GM15510 (cell line): ENCODE data around the gene OR4K15.

Experiments used
- POLR2A ChIP-seq: IDR thresholded peaks from 3 replicates; pipeline ENCODE4 v1.6.1; 2011; ENCODE audit warnings: borderline replicate concordance; ENCODE audit not compliant: insufficient read length; ENCODE audit errors: extremely low read depth

The OR4K15 gene

GRCh38 chr14:19975291-19975690 lies at the start of gene OR4K15:
TSS of gene OR4K15 (plus strand) at chr14:19975591. CDS start at chr14:19975591, 0 bp downstream.
- no peak for TF ChIP-seq POLR2A

GRCh38 chr14:19930617-19931016 lies 44.8 kb upstream of the OR4K15 start, which contains the start of gene OR4K1:
TSS of gene OR4K1 (plus strand) at chr14:19930917. CDS start at chr14:19935667, 4,750 bp downstream.
- no peak for TF ChIP-seq POLR2A

- no peak for TF ChIP-seq POLR2A
These were observed 33.7 kb upstream of the OR4K15 start for GRCh38 chr14:19941668-19942067.

- TF ChIP-seq POLR2A, result no peak
These were observed 27.8 kb upstream of the OR4K15 start for GRCh38 chr14:19947413-19948090.

GRCh38 chr14:19949218-19949617 lies 26.2 kb upstream of the OR4K15 start:
- TF ChIP-seq POLR2A, result no peak

- TF ChIP-seq POLR2A, result no peak
These were observed 547 bp upstream of the OR4K15 start for GRCh38 chr14:19974844-19975243.

GRCh38 chr14:19993438-19993837 lies 18.0 kb downstream of the OR4K15 start:
- no peak for TF ChIP-seq POLR2A

GRCh38 chr14:20001863-20002262 lies 26.5 kb downstream of the OR4K15 start, which contains the start of gene OR4Q2:
TSS of gene OR4Q2 (plus strand) at chr14:20002163.
- TF ChIP-seq POLR2A, result no peak

GRCh38 chr14:20002319-20002718 lies 26.9 kb downstream of the OR4K15 start:
- no peak for TF ChIP-seq POLR2A

GRCh38 chr14:20008156-20008555 lies 32.8 kb downstream of the OR4K15 start:
- TF ChIP-seq POLR2A, result no peak

GRCh38 chr14:20019257-20019865 lies 44.0 kb downstream of the OR4K15 start, which contains the start of gene OR4K14:
TSS of gene OR4K14 (minus strand) at chr14:20019307. CDS start at chr14:20015193, 4,114 bp downstream.
- no peak for TF ChIP-seq POLR2A
